ENCODE data around the gene DPM1.

DNA sequence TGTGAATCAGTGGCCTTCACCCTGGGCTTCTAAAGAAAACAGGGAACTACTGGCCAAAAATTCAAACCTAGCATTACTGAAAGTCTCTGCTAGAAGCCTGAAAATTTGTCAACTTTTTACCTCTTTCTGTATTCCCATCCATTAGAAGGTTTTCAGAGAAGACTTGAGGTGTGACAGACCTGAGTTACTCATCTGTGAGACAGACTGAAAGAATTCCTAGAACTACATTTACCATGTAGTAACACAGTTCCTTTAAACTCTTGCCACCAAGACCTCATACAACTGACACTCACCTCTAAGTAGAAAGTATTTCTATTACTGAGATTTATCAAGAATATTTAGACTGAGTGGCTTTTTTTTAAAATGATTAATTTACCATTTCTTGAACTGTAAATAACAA lies 4.5 kb downstream of the DPM1 start:
- TF ChIP-seq CTCF (IDR thresholded peaks at IDR 0.05) (no peak), POLR2A (IDR thresholded peaks at IDR 0.05) (no peak)

Data from testis (tissue), 2 donors.